Vagina (tissue), 2 donors: ENCODE measurements around the gene TOR1AIP1.

Experiments
- CTCF ChIP-seq, 3 experiments: fragments of 450-650 bp in 2 of 3; fragments of 200-600 bp in 1 of 3; sonication (generic) in 1 of 3; IDR thresholded peaks; one replicate each; pipeline ENCODE4 v1.5.1; 2017 to 2019; ENCODE audit warnings: antibody characterized with exemption in 3 of 3, mild to moderate bottlenecking in 2 of 3, moderate library complexity in 2 of 3
- POLR2A ChIP-seq, 2 donors: fragments of 450-650 bp; IDR thresholded peaks; one replicate each; pipeline ENCODE4 v1.6.1; 2017; ENCODE audit warnings: antibody characterized with exemption in 2 of 2, mild to moderate bottlenecking in 2 of 2, moderate library complexity in 2 of 2
- POLR2AphosphoS5 ChIP-seq, 2 donors: sonication (generic); formaldehyde crosslinking; IDR thresholded peaks; one replicate each; pipeline ENCODE4 v1.9.0; 2017; ENCODE audit warnings: antibody characterized with exemption in 2 of 2, mild to moderate bottlenecking in 2 of 2, low read depth in 1 of 2; ENCODE audit not compliant: insufficient read depth in 1 of 2

GRCh38 chr1:179879797-179880196, 2.3 kb upstream of the TOR1AIP1 start:
- TF ChIP-seq CTCF (IDR thresholded peaks at IDR 0.05) (no peak), POLR2A (IDR thresholded peaks at IDR 0.05) (no peak), POLR2AphosphoS5 (IDR thresholded peaks at IDR 0.05; ENCODE audit: insufficient read depth in 1 of 2, low read depth in 1 of 2) (no peak)
